GM10266 (cell line): Measurements from ENCODE around the gene AACS.
"Not testable (repeated sequence)": the region's sequence is repeated elsewhere in the genome, so short reads cannot be mapped to it uniquely, and the experiment has no call there.

Source experiments
- DNase-seq: peaks from one replicate; pipeline ENCODE4 v3.0.0; 2012; ENCODE audit errors: extremely low spot score
- CTCF ChIP-seq: IDR thresholded peaks from 2 replicates; pipeline ENCODE4 v1.5.1; 2012; ENCODE audit warnings: mild to moderate bottlenecking, low read depth; ENCODE audit not compliant: control insufficient read depth, insufficient read depth; ENCODE audit errors: missing control alignments

AACS gene

GRCh38 chr12:125070112-125070511 is 4.9 kb downstream of the AACS start:
- DNase-seq: no peak
- TF ChIP-seq CTCF: no peak

GRCh38 chr12:125070661-125071390 is 5.6 kb downstream of the AACS start:
- no peak for DNase-seq
- TF ChIP-seq CTCF: no peak

- DNase-seq: no peak
- TF ChIP-seq CTCF: no peak
These were observed 6.2 kb downstream of the AACS start for GRCh38 chr12:125071456-125071855.

- no peak for TF ChIP-seq CTCF
- no peak for DNase-seq
These were observed 7.3 kb downstream of the AACS start for GRCh38 chr12:125072496-125072895.

GRCh38 chr12:125074294-125074693 is 9.1 kb downstream of the AACS start:
- not testable (repeated sequence) for DNase-seq

- TF ChIP-seq CTCF: no peak
These were observed 10.9 kb downstream of the AACS start for GRCh38 chr12:125076103-125076502.

GRCh38 chr12:125079084-125079483 is 13.8 kb downstream of the AACS start:
- TF ChIP-seq CTCF: no peak
- DNase-seq: no peak

More at GRCh38 chr12:125076103-125076502, 10.9 kb downstream of the AACS start:
- DNase-seq: no peak
